NCI-H510A (cell line): ENCODE measurements around the gene COL9A3.
"Not testable (repeated sequence)": the region's sequence is repeated elsewhere in the genome, so short reads cannot be mapped to it uniquely, and the experiment has no call there.

Experiments
- DNase-seq: peaks from one replicate; lab custom pipeline; 2025; lab: John Stamatoyannopoulos, UW

Gene COL9A3

DNA sequence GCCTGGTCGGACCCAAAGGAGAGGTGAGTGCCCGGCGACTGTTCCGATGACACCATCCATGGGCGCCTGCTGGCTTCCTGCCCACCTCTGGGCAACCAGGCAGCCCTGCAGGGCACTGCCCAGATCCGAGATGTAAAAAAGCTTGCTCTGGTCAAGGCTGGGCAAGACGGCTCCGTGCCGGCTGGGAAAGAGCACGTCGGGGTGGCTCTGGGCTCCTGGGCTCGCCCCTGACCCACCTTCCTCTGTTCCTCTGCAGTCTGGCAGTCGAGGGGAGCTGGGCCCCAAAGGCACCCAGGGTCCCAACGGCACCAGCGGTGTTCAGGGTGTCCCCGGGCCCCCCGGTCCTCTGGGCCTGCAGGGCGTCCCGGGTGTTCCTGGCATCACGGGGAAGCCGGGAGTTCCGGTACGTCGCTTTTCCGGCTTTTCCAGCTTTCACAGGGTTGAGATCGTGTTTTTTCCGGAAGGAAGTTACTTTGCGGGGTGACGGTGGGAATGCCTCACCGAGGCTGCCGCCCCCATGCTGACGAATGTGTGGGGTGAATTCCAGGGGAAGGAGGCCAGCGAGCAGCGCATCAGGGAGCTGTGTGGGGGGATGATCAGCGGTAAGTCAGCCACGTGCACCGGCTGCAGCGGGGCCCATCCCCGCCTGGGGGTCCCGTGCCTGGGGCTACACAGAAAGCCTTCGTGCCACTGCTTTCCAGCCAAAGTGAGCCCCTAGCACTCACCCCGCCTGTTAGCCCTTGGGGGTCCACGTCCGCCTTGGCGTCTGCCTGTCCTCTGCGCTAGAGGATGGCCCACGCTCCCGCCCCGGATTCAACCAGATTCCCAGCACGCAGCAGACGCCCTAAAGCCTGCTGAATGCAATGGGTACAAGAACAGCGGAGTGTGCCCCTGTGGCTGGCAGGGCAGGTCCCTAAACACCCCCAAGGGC lies 19.3 kb downstream of the COL9A3 start:
- no peak for DNase-seq

DNA sequence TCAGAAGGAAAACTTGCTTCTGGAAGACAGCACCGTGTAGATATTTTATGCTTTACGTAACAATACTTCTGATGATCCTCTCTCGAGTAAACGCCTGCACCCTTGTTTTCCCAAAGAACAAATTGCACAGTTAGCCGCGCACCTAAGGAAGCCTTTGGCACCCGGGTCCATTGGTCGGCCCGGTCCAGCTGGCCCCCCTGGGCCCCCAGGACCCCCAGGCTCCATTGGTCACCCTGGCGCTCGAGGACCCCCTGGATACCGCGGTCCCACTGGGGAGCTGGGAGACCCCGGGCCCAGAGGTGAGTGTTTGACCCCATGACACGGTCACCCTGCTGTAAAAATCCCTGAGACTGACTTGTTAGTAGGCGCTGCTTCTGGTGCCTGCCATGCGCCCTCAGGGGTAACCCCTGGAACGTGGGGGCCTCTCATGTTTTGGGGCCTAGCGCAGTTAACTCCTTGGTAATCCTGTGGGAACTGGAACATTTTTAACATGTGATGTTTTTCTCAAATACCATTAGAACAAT lies 20.2 kb downstream of the COL9A3 start:
- no peak for DNase-seq

DNA sequence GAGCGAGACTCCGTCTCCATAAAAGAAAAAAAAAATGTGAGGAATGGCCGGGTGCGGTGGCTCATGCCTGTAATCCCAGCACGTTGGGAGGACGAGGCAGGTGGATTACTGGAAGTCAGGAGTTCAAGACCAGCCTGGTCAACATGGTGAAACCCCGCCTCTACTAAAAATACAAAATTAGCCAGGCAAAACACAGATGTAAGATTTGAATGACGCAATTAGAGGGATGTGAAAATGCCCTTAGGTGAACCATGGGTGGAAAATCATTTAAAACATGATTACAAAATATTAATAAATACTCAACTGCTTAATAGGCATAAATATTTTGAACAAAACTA lies 20.9 kb downstream of the COL9A3 start:
- DNase-seq, result no peak

DNA sequence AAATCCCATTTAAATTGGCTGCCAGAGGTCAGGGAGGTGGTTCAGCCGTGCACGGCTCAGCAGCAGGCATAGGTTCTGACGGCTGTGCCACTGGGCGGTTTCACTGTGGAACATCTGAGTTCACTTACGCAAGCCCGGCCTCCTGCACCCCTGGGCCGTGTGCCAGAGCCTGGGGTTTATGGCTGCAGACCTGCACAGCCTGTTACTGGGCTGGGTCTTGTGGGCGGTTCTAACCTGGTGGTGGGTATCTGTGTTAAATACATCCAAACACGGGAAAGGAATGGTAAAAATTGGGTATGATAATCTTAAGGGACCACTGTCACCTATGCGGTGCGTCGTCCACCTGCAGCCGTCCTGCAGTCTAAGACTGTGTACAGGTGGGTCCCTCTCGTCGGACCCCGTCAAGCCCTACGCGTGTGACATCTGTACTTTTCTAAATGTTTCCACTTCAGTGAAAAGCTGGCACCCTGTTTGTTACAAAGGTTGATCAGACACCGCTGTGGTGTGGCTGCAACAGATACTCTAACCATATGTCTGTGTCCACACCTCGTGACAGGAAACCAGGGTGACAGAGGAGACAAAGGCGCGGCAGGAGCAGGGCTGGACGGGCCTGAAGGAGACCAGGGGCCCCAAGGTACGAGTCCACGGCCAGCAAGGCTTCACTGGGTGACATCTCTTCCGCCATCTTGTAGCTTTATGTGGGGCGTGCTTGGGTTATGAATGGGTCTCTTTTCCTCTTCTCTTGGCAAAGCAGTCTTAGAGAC lies 21.5 kb downstream of the COL9A3 start:
- no peak for DNase-seq

DNA sequence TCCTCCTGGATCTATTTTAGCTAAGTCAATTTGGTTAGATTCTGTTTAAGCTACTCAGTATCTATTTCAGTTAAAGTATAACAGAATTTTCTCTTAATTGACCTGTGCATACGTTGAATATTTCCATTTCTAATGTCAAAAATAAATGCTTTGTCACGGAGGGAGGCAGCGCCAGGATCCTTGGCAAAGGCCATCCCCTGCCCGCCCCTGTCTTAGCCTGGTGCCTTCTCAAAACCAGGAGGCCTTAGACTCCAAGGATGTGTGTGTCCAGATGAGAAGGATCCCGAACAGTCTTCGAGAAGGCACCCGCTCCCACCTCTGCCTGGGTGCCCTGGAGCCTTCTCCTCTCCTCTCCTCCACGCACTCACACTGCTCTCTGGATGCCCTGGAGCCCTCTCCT lies 22.4 kb downstream of the COL9A3 start:
- no peak for DNase-seq

DNA sequence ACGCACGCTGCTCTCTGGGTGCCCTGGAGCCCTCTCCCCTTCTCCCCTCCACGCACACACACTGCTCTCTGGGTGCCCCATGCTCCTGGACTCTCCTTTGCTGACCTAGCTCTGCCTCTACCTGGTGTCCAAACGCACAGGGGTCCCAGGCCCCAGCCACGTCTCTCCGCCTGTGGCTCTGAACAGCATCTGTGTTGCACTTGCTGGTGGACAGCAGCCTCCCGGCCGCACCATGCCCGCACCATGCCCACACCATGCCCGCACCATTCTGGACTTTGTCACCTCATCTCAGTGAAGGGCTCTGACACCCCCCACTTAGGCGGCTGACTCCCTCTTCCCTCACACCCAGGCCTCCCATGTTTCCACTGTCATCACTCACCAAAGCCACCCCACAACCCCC lies 23.0 kb downstream of the COL9A3 start:
- no peak for DNase-seq

DNA sequence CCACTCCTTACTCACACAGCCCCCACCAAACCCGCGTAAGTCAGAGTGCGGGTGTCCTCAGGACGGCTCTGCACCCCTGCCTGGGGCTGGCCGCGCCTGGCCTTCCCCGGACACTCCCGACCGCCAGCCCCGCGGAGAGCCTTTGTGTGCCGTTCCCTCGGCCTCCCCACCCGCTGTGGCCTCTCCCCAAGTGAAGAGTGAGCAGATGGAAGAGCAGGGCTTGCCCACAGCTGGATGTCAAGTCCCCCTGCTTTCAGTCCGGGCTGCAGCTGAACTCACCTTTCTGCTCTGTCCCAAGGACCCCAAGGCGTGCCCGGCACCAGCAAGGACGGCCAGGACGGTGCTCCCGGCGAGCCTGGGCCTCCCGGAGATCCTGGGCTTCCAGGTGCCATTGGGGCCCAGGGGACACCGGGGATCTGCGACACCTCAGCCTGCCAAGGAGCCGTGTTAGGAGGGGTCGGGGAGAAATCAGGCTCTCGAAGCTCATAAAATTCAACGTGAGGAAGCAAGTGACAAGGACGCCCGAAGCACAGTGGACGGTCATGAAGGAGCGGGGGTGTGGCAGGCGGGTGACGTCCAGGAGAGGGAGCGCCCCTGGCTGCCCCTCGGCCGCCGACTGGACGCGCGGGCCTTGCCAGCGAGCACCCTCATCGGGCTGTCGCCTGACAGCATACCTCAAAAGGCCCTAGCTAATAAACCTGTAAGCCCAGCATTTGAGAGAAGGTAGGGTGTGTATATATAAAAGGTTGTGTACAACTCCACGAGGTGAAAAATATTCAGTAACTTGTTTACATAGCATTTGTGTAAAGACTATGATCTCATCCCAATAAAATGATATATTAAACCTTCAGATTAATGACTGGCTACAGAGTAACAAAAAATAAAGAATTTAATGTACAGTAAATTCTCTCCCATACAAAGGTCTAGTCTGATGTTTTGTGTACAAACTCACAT lies 23.7 kb downstream of the COL9A3 start:
- DNase-seq, result no peak

DNA sequence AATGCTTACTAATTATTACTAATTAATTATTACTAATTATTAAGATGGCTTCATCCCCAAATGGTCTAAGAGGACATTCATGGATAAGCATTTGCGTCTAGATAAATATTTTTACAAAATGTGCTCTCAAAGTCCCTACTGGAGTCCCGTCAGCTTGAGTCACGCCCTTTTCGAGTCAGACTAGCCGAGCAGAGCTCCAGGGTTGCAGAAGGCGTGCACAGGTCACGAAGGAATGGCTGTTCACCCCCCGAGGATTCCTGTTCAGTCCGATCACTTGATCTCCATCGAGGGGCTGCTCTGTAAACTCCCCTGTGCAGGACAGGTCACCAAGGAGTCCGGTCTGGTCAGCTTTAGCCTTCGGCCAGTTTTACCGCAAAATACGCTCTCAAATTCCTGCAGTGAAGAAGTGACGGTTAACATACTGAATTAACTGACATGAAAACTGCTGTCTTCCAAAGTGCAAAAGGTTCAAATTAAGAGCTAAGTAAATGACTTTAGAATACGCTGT lies 24.9 kb downstream of the COL9A3 start:
- DNase-seq, result no peak

DNA sequence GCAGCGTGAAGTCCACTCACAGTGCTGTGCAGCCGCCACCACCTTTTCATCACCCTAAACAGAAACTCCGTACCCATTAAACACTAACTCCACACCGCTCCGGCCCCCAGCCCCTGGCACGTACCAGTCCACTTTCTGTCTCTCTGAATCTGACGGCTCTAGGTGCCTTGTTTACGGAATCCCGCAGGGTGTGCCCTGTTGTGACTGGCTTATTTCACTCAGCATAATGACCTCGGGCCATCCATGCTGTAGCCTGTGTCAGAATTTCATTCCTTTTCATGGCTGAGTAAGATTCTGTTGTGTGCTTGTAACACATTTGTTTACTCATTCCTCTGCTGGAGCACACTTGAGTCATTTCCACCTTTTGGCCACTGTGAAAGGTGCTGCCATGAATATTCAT lies 26.8 kb downstream of the COL9A3 start:
- DNase-seq, result no peak

DNA sequence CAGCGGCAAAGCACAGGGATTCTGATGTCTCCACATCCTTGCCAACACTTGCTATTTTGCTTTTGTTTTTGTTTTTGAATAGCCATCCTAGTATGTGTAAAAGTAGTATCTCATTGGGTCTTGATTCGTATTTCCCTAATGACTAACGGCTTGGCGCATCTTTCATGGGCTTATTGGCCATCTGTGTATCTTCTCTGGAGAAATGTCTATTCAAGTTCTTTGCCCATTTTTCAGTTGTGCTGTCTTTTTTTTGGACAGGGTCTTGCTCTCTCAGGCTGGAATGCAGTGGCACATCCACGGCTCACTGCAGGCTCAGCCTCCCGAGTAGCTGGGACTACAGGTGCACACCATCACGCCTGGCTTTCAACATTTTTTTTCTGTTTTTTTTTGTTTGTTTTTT lies 27.3 kb downstream of the COL9A3 start:
- no peak for DNase-seq

DNA sequence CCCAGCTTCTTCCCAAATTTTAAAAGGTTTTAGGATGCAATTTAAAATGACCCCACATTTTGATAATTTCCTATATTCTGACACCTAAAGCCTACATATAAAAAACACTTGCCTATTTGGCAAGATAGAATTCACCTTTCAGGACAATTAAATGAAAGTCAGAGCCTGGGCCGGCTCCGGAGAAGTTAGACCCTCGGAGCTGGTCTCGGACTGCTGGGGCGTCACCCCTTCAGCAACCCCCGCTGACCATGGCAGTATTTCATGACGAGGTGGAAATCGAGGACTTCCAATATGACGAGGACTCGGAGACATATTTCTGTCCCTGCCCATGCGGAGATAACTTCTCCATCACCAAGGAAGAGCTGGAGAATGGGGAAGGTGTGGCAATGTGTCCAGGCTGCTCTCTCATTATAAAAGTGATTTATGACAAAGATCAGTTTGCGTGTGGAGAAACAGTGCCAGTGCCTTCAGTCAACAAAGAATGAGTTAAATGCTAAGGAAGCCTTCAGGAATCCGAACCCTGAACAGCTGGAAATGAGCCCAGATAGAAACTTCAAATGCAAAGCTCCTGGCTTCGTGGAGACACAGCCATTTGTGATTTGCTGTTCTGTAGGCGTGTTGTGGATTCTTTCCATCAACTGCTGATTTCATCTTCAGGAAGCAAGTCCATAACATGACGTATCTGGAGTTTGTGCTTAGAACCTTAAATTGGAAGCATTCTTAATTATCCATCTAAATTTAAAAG lies 28.7 kb downstream of the COL9A3 start:
- DNase-seq, result no peak

DNA sequence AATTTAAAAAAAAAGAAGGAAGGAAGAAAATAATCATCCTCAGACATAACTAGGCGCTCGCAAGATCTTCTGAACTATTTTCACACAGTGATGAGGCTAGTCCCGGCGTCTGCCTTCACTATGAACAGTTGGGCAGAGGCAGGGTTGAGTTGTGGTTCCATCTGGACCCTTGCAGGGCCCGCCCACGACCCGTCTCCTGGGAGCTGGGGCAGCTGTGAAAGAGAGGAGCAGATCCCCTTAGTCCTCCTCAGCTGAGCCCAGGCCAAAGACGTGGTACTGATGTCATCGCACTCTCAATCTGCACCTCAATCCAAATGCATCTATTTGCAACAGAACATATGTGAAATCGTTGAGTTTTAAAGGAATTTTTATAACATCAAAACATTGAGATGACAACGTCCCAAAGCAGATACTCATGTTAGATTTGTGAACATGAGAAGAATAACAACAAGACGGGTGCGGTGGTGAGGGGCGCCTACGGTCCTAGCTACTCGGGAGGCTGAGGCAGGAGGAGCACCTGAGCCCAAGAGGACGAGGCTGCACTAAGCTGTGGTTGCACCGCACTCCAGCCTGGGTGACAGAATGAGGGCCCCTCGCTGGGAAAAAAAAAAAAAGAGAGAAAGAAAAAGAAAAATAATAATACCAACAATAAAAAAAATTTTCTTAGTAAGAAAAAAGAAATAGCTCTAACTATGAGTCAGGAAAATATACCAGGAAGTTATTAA lies 29.5 kb downstream of the COL9A3 start:
- DNase-seq, result no peak

DNA sequence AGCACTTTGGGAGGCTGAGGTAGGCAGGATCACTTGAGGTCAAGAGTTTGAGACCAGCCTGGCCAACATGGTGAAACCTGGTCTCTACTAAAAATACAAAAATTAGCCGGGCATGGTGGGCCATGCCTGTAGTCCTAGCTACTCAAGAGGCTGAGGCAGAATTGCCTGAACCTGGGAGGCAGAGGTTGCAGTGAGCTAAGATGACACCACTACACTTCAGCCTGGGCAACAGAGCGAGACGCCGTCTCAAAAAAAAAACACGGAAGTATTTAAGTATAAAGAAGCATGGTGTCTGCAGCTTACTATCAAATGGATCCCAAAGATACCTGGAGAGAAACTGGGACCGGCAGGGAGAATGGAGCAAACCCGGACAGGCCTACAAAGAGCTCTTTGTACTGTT lies 32.1 kb downstream of the COL9A3 start:
- DNase-seq, result not testable (repeated sequence)

DNA sequence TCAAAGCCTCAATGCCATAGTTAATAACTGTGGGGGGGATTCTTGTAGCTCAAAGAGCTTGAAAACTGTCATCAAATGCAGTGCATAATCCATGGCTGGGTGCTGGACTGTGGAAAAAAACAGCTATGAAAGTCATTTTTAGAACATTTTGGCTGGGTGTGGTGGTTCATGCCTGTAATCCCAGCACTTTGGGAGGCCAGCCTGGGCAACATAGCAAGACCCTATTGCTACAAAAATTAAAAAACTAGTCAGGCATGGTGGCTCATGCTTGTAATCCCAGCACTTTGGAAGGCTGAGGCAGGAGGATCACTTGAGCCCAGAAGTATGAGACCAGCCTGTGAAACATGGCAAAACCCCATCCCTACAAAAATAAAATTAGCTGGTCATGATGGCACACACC lies 32.6 kb downstream of the COL9A3 start:
- no peak for DNase-seq

DNA sequence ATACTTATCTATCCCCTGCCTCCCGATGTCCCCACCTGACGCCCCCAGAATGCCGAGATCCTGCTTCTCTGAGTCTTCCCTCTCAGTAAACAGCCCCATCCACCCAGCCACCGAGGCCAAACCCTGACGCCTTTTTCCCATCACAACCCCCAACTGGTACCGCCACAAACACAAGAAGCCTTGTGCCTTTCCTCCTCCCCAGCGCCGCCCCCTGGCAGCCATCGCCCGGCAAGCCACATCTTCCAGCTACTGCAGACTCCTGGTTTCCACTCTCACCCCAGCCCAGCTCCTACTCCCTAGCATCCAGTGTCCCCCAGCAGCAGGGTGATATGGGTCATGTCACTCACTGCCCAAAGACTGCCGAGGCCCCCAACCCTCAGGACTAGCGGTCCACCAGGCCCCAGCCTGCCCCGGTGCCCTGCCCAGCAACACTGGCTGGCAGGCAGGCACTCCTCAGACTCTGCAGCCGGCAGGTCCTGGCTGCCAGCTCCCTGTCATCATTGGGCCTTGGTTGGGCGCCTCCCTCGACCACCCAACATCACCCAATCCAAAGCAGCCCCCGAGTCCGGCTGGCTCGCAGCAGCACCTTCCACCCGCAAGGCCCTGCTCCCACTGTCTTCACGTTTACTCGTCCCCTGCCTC lies 33.6 kb downstream of the COL9A3 start:
- no peak for DNase-seq

DNA sequence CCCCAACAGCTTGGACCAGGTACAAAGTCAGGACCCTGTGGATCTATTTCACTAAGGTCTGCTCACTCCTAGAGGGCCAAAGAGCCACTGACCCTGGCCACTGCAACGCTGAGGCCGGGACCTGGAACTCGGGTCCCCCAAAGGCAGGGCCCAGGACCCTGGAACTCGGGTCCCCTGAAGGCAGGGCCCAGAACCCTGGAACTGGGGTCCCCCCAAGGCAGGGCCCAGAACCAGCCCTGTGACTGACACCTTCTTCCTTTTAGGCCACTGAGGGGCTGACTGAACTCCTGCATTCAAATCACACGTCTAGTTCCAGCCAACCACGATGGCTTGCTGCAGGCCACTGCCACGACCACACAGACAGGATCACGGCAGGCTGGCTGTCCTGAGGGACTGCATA lies 35.3 kb downstream of the COL9A3 start:
- no peak for DNase-seq

DNA sequence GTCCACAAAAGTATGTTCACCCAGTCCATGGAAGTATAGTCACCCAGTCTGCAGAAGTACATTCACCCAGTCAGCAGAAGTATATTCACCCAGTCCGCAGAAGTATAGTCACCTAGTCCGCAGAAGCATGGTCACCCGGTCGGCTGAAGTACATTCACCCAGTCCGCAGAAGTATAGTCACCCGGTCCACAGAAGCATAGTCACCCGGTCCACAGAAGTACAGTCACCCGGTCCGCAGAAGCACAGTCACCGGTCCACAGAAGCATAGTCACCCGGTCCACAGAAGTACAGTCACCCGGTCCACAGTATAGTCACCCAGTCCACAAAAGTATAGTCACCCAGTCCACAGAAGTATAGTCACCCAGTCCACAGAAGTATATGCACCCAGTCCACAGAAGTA lies 36.0 kb downstream of the COL9A3 start:
- DNase-seq, result no peak

DNA sequence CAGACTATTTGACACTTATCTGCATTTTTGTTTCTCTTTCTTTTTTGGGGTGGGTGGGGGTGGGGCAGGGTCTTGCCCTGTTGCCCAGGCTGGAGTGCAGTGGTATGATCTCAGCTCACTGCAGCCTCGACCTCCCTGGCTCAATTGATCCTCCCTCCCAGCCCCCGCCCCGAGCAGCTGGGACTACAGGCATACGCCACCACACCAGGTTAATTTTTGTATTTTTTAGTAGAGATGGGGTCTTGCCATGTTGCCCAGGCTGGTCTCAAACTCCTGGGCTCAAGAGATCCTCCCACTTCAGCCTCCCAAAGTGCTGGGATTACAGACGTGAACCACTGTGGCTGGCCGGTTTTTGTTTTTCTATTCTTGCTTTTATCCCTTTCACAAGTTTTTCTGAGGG lies 36.5 kb downstream of the COL9A3 start:
- DNase-seq, result not testable (repeated sequence)

DNA sequence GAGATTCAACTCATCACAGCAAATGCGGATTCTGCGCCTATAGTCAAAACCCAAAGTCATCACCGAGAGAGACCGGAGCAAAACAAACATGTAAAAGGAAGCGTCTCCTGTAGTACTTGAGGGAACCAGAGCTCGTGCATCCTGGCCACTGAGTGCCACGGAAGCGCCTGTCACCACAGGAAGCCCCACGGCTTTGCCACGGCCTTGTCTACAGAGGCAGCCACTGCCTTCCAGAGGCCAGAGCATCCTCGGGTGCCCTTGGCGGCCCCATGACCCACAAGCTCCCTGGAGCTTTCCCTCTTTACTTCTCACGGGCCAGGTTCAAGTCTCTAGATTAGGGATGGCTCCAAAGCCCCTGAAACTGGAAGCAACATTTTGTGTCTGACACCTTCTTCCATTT lies 37.3 kb downstream of the COL9A3 start:
- DNase-seq, result no peak

DNA sequence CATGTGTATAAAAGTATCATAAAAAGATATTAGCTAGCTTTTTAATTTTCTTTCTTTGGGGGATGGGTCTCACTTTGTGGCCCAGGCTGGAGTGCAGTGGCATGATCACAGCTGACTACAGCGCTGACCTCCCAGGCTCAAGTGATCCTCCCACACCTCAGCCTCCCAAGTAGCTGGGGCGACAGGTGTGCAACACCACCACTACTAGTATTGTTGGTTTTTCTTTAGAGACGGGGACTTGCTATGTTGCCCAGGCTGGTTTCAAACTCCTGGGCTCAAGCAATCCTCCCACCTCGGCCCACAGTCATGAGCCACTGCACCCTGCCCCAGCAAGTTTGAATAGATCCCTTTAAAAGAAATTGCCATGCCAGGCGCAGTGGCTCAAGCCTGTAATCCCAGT lies 38.3 kb downstream of the COL9A3 start:
- DNase-seq, result no peak
